ENCODE data around the gene ITPR2.

ITPR2 gene

DNA sequence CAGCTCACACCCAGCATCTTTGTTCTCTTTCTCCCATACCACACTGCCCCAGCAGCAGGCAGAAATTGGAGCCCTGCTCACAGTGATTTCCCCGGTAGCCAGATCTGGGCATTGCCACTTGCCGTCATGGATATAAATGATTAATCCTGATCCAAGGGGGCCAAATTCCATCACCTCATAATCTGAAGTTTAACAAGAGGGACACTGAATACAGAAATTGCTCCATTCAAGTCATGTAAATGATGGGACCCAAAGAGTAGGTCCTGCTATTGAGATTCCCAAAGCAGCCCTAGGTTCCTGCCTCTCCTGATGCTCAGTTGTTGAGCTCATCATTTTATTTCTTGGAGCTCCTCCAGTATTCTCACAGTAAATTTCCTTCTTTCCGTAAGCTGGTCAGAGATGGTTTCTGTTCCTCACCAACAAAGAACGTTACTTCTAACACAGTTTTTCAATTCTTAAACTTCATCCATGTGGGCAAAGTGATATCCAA is 11.7 kb downstream of the ITPR2 start:
- peak; percentile 44 to 63 (median 47) for DNase-seq

DNA sequence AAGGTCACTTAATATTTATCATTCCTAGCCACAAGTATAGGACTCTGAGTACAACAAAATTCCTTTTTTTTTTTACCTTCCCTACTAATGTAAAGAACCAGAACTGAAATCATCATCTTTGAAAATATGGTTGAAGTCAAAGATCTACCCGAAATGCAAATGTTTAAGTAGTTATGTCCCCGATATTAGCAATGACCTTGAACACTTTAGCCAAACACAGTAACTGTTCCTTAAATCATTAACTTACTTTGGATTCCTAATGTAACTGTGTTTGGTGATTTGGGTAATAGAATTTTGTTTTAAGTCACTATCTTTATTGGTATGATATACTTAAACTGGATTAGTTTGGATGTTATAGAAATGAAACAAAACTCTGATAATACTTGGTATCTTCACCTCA is 14.4 kb downstream of the ITPR2 start:
- no peak for DNase-seq

DNA sequence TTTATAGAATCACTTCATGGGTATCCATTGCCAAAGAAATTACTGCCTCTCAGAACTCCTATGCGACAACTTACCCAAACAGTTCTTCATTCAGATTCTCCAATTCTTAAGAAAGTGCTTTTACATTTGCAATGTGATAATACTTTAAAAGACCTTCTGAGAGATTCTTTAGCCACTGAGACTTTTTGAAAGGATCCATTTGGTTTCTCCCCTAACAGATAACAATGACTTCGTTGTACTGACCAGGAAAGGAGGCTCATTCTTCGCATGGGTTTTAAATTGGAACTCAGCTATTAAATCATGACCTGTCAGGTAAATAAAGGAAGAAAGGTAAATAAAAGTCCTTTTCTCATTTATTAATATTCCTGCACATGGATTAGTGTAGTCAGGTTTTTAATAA is 14.8 kb downstream of the ITPR2 start:
- DNase-seq = no peak

DNA sequence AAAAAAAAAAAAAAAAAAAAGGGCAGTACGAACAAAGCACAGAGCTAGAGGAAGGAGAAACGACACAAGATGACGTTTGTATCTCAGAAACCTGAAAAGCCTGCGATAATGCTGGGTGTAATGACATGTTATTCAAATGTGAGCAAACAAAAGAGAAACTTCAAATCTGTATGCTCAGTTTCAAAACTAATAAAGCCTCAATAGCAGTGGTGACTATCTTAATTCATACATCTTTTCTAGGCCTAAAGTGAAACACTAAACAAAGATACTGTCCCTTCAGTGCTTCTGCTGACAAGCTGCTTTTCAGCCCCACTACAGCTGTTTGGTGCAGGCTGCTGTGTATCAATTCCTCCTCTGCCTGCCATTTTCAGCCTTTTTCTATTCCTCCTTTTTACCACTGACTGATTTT is 15.8 kb downstream of the ITPR2 start:
- DNase-seq = no peak

DNA sequence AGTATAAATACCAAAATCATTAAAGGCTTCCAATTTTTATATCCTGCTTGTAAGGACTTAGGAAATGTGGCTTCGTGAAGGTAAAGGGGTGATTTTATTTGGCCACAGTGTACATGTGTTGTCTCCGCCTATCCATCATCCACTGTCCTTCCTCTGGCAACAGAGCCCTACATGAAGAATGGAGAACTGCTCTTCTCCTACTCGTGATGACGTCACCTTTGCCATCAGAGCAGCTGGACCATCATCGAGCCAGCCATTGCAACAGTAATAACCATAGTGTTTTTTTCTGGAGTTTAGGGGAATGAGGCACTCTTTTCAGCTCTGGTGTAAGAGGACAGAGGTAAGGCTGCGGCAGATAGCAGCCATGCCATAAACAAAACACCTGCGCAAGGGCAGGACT is 19.2 kb downstream of the ITPR2 start:
- peak in 2 of 3 donors; percentile 39 to 42 for DNase-seq

DNA sequence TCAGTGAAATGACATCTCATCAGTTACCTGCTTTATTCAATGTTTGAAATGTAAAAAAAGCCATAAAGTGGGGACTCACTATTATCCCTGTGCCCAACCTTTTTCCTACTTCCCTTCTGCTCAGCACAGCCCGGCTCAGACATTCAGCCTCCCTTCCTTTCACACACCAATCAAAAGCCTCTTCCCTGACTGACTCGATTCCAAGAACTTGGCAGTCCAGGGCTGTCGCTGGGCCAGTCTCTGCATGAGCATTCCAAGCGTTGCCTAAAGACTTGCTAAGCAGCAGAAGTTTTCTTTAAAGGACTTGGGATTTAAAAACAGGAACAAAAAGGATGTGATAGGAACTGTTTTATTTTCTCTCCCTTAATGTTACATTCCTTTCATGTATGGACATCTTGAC is 22.7 kb downstream of the ITPR2 start:
- peak in 1 of 3 donors; percentile 36 for DNase-seq

DNA sequence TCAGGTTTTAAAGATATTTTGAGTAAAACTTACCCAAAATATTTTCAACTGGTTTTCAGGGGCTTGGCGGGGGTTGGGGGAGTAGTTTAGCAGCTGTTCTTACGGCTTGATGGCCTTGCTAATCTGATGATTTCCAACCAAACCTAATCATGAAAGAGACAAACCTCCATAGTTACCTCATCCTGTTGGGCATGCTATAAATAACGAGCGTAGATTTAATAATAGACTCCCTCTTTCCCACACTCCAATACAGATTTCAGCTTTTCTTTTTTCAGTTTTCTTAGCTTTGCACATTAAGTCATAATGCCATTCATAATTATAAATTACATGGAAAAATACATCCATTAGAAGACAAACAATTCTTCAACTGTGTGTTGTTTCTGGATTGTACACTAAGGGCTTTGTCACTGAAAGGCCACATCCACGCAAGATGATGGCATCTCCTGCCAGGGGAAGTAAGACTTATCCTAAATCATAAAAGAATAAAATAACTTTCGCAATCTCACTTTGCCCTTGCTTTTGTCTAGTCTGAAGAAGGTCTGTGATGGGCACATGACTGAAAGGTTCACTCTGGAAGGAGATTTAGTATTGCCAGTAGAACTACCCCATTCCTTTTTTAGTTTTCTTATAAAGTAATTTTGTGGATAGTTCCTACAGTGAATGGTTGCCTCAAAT is 23.2 kb downstream of the ITPR2 start:
- DNase-seq = peak in 2 of 3 donors; percentile 31 to 65

DNA sequence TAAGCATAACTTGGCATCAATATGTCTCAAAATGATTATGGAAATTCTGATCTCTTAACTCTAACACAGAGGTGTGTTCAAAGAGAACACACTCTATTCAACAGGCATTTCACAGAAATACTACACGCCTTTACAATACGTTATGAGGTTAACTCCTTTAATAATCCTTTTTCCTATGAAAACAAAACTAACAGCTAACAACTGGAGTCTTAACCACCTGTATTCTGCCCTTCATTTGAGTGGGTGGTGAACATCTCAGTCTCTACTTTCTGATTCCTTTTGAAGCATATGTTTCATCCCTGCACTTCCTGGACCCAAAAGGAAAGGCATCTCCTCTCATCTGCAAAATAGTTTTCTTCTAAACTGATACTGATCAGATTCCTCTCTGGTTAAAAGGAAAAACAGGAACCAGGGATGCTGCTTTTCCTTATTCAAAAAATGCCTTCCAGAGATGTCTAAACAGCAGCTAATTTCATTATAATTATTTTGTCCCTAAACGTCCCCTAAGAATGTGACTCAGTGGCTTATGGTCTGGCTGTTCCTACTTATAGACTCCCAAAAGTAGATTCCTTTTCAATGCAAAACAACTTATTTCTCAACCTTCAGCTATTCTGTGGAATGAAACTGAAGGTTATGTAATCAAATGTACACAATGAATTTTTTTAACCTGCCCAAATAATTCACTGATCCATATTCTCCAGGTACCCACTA is 24.1 kb downstream of the ITPR2 start:
- peak; percentile 39 to 69 (median 51) for DNase-seq

DNA sequence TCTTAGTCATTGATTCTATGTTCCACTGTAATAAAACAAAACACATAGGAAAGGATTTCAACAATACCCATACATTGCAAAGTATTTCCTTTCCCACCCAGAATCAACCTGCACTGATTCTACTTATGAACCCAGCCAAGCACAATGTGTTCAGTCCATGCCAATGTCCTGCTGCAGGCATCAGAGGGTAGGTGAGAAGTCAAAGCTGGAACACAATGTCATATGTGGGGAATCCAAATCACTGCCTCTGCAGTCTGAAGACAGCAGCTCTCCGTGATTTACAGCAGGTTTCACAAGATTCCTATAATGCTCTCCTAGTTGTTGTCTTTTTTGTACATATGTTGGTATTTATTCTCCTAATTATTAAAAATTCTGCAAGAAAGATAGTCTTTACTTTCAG is 25.7 kb downstream of the ITPR2 start:
- DNase-seq = no peak

DNA sequence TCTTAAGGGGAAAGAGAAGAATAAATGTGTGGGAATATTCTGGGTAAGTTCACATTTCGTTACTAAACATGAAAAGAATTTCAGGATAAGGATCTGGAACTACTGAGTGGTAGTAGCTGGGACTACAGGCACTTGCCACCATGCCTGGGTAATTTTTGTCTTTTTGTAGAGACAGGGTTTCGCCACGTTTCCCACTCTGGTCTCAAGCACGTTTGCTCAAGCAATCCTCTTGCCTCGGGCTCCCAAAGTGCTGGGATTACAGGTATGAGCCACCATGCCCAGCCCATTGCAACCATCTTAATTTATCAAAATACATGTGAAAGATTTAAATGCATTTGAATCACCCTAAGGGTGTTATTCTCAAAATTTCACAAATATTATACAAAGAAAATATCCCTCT is 26.4 kb downstream of the ITPR2 start:
- DNase-seq = no peak

DNA sequence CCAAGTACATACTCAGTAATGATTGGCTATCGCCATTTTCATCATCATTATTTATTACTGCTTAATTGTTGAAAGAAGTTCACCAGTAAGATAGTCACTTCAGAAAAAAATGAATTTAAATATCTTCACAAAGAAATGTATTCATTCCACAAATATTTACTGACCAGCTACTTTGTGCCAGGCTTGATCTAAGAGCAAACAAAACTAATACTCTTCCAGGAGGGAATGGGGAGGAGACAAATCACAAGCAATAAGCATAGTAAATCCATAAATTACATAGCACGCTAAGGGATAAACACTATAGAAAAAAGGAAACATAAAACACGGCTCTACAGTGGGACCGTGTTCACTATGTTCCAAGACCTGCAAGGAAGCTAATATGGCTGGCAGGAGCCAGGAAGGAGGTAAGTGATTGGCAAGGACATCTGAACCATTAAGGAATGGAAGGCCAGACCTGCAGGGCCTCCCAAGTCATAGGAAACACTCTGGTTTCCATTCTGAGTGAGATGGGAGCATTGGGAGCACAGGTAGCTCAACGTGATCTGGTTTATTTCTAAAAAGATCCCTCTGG is 27.5 kb downstream of the ITPR2 start:
- DNase-seq = no peak

DNA sequence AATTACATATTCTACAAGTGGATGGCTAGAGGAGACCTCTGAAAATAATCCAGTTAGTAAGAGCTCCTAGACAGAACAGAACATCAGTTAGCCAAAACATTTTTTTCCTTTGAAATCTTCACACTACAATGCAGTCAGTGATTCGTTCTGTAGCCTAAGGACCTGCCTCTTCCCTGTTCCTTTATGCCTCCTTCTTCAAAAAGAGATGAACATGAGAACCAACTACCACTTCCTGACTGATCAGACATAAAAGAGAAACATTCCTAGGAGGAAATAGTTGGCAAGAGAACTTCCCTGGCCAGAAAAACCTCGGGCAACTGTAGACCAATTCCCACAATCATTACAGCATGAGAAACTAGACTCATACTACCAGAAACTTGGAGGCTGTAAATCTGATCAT is 29.4 kb downstream of the ITPR2 start:
- no peak for DNase-seq

DNA sequence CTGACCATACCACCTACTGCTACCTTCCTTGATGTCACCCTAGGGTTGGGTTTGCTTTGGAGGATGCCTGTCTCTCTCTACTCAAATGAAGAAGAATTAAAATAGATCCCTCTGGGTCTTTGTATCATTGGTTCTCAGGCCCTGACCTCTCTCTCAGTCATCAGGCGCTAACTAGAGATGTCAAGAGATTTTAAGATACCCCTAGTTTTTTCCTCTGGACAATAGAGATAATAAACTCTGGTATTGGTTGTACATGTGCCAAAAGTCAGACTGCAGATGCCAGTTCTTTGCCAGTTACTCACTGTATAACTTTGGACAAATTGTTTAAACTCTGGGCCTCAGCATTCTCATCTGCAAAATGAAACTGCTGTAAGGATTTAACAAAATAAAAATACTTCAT is 31.5 kb downstream of the ITPR2 start:
- no peak for DNase-seq

DNA sequence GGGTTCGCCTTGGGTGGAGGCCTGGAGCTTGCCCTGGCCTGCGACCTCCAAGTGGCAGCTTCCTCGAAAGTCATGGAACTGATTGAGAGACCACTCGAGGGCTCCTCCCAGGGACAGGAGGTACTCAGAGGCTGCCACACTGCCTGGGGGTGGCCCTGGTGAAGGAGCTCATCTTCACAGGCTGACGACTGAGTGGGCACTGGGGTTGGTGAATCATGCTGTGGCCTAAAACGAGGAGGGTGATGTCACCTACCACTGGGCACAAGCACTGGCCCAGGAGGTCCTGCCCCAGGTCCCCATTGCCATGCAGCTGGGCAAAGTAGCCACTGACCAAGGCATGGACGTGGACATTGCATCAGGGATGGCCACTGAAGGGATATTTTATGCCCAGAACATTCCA is 32.1 kb downstream of the ITPR2 start:
- no peak for DNase-seq

DNA sequence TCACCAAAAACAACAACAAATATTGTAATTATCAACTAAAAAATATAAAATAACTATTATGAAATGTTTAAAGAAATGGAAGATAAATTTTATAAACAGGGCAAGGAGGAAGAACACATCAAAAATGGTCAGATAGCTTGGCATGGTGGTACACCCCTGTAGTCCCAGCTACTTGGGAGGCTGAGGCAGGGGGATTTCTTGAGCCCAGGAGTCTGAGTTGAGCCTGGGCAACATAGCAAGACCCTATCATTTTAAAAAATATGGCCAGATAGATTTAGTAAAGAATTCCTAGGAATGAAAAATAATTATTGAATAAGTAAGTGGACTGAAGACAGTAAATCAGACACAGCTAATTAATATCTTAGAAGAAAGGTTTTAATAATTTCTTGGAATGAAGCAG is 32.6 kb downstream of the ITPR2 start:
- no peak for DNase-seq

DNA sequence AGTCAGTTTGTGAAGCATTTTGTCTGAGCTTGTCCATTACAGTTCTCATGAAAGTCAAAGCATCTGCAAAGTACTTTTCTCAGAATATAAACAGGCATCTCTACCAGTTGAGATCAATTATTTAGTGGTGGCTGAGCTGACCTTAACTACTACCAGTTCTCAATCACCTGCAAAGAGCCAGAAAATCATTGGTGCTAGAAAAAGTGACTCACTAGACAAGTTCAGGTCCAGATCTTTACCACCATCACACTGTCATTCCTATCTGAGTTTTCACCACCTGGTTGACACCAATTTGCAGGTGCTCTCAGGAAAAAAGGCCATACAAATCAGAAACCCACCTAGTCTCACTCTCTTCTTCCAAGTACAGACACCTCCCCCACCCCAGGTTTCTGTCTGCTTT is 33.3 kb downstream of the ITPR2 start:
- no peak for DNase-seq

DNA sequence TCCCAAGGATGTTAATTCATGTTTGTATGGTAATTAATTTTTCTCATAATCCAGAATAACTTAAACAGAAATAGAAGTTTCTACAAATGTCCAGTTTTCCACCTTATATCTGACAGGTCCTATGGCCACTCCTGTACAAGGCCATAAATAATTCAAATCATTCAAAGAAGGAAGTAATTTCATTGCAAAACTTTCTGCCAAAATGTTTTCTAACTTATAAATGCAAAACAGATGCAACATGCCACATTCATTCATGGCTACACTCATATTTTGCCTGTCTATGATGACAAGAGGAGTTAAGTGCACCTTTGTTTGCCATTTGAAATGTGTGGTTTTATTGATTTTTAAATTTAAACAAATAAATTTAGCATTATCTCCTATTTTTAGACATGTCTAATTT is 34.4 kb downstream of the ITPR2 start:
- no peak for DNase-seq

DNA sequence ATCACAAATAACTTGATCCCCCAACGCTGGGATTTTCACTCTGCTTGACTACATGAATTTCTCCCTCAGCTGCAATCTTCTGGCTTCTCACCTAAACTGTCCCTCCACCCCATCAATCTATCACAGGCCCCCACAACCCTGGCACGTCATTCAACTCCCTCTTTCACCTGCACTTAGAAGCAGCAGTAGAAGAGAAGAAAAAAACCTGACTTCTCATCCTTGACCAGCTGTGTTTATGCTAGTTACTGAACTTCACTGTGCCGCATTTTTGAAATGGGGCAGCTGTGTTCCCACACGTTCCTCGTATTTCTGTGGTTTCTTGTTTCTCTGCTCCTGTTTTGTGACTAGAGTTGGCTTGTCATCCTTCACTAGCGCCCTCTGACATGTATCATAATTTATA is 35.0 kb downstream of the ITPR2 start:
- no peak for DNase-seq

DNA sequence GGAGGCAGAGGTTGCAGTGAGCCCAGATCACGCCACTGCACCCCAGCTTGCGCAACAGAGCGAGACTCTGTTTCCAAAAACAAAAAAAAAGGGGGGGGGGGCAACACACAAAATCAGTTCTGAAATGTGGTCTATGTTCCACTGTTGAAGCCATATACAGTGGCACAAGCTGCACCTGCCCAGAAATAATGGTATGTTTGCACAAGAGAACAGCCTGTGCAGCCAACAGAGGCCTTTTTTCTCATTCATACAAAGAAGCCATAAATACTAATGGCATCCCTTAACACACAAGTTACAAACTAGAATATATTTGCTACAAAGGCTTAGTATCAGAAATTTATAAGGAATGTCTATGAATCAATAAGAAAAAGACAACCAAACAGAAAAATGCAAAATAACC is 37.1 kb downstream of the ITPR2 start:
- no peak for DNase-seq

DNA sequence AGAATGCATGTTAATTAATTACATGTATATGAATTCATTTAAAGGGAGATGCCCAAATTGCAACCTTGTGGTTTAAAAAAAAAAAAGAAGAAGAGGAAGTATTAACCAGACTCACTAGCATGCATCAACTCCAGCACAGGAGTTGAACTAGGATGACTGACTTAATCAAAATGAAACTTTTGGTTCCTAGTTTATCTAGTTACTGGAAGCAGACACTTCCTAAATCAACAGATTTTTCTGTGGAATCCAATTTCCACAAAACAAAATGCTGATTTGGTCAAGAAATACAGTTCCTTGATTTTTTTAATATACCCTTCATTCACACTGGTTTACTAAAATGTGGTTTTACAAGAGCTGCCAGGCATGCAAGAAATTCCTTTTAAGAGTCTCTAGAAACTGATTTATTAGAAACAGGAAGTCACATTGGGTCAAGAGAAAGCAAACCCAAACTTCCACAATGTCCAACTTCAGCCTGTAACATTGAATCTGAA is 41.6 kb downstream of the ITPR2 start:
- peak; percentile 73 to 97 (median 92) for DNase-seq

DNA sequence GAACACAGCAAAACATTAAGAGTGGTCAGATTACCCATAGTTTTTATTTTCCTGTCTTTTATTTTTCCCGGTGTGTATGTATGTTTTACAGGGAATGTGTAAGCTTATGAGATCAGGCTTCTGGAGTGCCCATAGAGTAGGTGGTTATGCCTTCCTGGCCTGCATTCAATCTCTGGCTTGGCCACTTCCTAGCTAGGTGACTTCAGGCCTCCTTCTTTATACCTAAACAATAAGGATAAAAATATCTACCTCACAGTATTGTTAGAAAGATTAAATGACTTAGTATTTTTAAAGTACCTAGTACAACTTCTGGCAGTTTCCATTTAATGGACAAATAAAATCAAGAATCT is 42.4 kb downstream of the ITPR2 start:
- no peak for DNase-seq

DNA sequence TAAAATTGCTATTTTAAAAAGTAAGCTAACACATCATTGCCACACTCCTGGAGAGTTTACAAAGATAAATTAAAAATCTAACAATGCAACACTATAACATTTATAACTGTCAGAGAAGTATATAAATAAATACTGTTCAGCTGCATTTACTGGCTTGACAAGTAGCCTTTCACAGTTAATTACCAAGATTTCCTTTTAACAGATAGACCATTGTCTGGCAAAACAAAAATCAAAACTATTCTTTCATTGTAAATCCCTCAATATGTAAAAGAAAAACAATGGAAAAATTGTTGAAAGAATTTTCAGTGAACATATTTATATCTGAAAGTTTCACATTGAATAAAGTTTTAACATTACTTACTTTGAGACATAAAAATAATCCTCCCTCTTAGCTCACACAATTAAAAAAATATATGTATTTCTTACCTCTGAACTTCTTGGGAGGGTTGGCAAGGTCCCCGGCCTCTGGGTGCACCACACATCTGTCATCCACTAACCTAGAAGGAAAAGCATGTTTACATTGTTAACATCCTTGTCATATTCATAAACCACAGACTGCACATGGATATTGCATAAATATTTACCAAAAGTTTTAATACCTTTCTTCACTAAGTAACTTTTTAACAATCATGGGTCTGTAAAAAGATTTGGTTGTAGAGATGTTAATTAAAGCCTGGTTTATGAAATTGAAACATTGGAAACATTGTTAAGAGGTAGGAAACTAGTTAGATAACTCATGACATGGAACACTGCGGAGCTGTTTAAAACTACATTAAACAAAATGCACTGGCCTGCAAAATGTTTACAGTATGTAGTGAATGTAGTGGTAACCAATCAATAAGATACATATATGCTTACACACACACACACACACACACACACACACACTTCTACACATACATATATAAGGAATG is 43.0 kb downstream of the ITPR2 start:
- no peak for DNase-seq

DNA sequence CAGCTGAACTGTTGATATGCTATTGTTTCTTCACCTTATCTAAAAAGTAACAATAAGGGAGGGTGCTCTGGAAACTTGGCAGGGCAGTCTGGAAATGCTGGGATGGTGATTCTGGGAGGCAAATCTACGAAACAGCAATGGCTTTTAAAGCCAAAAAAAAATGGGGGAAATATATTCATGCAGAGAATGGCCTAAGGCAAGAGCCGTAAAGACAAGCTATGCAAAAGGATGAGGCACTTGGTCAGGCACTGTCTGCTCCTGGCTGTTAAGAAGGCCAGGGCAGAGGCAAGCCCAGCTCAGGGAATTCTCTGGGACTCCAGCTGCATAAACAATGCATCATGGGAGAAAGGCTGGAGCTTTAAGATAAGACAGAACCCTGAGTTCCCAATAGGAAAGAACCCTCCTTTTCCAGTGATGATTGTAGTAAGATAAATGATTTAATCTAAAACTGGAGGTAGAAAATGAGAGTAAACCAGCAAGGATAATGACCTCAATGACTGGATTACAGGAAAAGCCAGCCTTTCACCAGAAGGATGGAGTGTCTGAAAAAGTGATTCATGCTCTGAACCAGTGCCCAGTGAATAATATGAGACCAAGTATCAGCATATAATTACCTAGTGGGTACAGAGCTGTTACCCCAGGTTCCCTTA is 46.0 kb downstream of the ITPR2 start:
- peak in 2 of 3 donors; percentile 35 to 74 for DNase-seq

All from suppressor macrophage treated with lipopolysaccharide for 1 hour (primary cell).